GM18861 (cell line): ENCODE data around the gene COL5A1.

Experiments used
- ATAC-seq: cut with Tn5 transposase; IDR thresholded peaks from one replicate; pipeline ENCODE4 v1.9.1; 2021; ENCODE audit not compliant: unreplicated experiment

Gene COL5A1

GRCh38 chr9:134606951-134607731 lies 34.5 kb upstream of the COL5A1 start:
- no peak for ATAC-seq

GRCh38 chr9:134607971-134608370 lies 33.6 kb upstream of the COL5A1 start:
- ATAC-seq: no peak

GRCh38 chr9:134611046-134611445 lies 30.6 kb upstream of the COL5A1 start:
- no peak for ATAC-seq

GRCh38 chr9:134612309-134612708 lies 29.3 kb upstream of the COL5A1 start:
- no peak for ATAC-seq

GRCh38 chr9:134612715-134613114 lies 28.9 kb upstream of the COL5A1 start:
- ATAC-seq: no peak

- no peak for ATAC-seq
These were observed 27.3 kb upstream of the COL5A1 start for GRCh38 chr9:134614256-134614655.

DNA sequence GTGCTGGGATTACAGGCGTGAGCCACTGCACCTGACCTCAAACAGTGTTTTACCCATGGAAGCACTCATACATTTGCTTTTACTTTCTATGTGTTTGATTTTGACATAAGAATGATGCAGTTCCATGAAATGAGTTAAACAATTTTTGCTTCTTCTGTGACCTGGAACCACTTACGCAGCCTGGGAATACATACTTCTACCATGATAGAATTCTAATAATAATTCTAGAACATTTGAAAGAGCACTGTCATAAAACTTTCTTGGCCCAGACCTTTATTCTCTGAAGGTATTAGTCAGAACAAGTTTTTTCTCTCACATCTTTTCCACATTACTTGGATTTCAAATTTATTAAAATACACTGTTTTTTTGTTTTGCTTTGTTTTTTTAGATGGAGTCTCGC lies 25.3 kb upstream of the COL5A1 start:
- no peak for ATAC-seq

DNA sequence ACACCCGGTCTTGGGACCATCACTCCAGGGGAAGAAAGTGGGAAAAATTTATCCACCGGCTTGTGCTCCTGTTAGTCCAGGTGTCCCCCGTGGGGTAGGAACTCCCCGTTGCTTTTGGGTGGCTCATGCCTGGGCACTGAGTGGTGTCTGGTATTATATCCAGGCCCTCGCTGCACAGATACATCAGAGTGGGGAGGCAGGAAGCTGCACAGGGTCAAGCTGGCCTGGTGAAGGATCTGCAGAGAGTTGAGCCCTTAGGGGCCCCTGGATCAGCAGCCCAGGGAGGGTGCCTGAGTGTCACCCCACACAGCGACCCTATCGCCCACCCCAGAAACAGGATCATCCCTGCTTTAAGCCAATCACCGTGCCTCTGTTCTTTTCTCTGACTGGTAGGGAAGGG lies 24.4 kb upstream of the COL5A1 start:
- no peak for ATAC-seq

DNA sequence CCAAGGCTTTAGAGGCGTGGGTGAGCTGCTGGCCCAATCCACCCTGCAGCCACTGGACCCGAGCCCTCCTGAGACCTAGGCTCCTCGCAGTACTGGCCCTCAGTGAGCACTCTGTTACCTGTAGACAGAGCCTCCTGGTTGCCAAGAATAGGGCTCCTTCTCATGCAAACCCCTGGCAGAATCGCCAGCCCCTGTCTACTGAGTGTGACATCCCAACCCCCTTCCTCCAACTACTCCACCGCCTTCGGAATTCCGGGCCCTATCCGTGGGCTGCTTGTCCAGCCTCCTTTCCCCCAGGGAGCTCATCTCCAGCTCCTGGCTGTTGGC lies 23.8 kb upstream of the COL5A1 start:
- ATAC-seq: no peak

GRCh38 chr9:134618163-134618832 lies 23.3 kb upstream of the COL5A1 start:
- no peak for ATAC-seq

DNA sequence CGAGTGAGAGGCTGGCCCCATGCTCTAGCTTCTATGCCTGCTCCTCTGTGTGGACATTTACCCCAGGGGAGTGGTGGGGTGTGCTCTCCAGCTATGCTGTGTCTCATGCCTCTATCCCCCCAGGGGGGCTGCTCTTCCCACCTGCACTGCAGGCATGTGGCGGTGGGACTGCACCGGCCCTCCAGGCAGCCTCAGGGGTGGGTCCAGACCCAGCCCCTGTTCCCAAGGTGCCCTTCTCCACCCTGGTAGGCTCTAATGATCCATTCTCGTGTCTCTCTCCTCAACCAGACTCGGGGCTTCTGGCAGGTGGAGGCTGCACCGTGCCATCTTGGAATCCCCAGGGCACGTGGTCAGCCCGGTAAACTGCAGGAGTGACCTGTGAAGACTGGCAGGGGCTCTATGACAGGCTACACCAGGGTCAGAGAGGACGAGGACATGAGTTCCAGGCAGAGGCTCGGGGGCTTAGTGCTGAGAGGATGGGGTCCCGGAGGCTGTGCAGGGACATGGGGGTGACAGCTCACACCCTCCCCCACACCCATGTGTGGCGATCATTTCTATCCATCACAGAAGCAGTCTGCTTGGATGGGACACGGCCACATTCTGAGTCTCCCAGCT lies 22.7 kb upstream of the COL5A1 start:
- ATAC-seq: no peak

GRCh38 chr9:134619448-134619982 lies 22.1 kb upstream of the COL5A1 start:
- no peak for ATAC-seq

DNA sequence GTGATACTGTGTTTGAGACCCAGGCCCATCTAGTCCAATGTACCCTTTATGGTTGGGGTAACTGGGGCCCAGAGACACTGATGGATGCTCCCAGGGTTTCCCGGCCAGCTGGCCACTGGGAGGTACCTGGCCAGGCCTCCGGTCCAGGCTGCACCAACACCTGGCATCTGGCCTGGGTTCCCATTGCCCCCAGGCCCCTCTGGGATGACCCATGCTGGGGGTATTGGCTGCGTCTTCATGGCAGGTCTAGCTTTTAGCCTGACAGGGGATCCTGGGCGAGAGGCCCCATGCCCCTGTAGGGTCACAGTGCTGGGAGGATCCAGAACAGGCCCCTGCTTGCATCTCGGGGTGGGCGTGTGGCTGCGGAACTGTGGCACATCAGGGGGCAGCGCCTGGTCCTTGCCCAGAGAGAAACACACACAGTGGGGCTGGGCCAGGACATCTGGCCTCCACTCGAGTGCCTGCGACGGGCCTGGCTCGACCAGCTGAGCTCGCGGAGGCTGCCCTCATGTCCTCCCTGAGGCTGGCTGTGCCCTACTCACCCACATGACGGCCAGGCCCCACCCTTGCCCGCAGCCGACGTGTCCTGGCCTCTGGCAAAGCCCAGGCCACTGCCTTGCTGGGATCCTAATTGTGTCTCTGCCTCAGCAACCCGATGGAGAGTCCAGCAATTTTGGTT lies 21.5 kb upstream of the COL5A1 start:
- no peak for ATAC-seq

- no peak for ATAC-seq
These were observed 20.6 kb upstream of the COL5A1 start for GRCh38 chr9:134620751-134621557.

DNA sequence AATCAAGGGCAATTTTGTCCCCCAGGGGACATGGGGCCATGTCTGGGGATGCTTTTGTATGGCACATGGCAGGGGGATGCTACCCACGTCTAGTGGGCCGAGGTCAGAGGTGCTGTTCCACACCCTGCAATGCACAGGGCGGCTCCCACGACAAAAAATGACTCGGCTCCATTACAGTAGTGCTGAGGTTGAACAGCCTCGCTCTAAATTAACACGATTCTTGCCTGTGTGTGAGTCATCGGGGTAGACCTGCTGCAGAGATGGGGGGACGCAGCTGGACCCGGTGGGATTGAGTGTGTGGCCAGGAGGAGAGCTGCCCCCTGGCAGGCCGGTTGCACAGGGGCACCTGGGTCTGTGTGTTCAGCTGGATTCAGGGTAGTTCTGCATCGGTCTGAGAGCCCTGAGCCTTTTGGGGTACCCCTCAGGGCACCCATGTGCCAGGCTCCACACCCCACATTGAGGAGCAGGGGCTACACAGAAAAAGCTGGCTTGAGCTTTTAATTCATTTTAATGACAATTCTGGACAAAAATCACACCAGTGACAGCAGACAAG lies 20.0 kb upstream of the COL5A1 start:
- no peak for ATAC-seq

DNA sequence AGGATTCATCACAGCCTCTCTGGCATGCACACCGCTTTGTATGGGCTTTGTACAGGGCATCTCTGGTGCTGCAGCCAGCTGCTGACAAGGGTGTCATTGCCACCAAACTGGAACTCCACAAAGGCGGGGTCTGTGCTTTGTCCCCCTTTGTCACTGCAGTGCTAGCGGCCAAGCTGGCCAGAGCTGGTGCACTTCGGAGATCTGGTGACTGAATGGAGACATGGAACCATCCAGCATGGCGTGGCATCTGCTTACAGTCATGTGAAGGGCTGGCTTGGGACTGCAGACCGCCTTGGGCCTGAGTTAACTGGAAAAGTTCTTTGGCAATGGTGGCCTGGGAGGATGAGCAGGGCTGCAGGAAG lies 18.7 kb upstream of the COL5A1 start:
- ATAC-seq: no peak

GRCh38 chr9:134623258-134624066 lies 18.1 kb upstream of the COL5A1 start:
- ATAC-seq: no peak

DNA sequence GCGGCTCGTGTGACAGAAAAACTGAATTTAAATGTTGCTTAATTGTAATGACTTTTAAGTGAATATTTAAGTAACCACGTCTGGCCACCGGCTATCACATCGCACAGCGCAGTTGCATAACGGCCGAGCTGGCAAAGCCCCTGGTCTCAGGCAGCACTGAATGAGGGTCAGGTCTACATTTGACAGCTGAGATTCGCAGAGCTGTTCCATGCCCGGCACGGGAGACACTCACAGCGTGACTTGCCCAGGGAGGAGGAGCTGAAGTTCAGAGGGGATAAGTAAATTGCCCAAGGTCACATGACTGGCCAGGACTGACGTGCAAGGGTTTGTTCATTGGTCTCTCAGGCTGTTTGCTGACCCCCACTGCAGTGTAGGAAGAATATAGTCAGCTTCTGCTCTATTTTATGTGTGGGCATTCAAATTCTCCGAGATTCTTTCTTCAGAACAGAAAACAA lies 17.4 kb upstream of the COL5A1 start:
- no peak for ATAC-seq

DNA sequence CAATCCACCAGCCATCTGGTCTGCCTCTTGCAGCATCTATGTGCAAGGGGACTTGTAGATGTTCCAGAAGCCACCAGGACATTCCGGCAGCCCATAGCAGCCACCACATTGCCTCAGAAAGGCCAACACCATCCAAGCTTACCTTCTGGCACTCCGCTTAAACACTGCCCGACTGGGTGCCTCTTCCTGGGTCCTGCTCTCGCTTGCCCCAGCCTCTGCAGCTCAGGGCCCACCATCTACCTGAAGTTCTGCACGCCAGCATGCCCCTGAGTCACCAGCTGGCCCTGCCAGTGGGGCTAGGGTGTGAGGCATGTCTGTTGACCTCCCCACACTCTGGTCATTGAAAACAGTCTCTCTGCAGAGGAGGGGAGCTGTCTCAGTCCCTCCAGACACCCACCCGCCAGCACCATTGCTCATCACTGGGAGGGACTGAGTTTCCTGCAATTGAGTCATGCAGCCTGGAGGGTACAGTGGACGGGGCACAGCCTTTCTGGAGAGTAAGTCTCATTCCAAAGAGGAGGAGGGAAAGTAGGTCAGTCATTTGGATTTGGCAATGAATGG lies 16.9 kb upstream of the COL5A1 start:
- ATAC-seq: no peak
